HFF-Myc (cell line): ENCODE measurements around the gene JAK1.

Experiments used
- DNase-seq: peaks from one replicate; pipeline ENCODE4 v3.0.0-alpha.2; 2011; ENCODE audit warnings: low read depth; ENCODE audit errors: extremely low read depth
- H3K4me3 ChIP-seq: replicated peaks from 2 replicates; pipeline ENCODE4 v1.5.1; 2011; ENCODE audit warnings: low read depth, mild to moderate bottlenecking, control low read depth, low read length
- TF ChIP-seq, protein P1 (sequence below): IDR thresholded peaks from 2 replicates; pipeline ENCODE4 v1.5.1; 2012; ENCODE audit warnings: mild to moderate bottlenecking, low read depth, low read length, control low read depth; ENCODE audit errors: missing control alignments

JAK1 gene

DNA sequence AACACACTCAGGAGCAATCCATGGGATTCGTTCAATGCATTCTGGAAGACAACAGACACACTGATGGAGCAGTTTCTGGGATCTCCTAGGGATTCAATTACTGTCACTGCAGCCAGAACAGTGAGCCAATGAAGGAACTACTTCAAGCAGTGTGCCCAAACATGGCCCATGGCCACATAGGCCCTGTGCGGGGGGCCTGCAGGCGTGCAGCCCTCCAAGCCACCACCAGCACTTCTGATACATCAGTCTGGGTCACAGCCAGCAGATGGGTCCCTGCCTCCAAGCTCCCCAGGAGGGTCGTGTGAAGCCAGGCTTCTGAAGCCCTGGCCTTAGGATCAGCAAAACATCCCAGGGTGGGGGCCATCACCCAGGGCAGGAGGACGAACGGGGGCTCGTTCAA is 122.2 kb downstream of the JAK1 start:
- DNase-seq = no peak
- TF ChIP-seq, protein P1, sequence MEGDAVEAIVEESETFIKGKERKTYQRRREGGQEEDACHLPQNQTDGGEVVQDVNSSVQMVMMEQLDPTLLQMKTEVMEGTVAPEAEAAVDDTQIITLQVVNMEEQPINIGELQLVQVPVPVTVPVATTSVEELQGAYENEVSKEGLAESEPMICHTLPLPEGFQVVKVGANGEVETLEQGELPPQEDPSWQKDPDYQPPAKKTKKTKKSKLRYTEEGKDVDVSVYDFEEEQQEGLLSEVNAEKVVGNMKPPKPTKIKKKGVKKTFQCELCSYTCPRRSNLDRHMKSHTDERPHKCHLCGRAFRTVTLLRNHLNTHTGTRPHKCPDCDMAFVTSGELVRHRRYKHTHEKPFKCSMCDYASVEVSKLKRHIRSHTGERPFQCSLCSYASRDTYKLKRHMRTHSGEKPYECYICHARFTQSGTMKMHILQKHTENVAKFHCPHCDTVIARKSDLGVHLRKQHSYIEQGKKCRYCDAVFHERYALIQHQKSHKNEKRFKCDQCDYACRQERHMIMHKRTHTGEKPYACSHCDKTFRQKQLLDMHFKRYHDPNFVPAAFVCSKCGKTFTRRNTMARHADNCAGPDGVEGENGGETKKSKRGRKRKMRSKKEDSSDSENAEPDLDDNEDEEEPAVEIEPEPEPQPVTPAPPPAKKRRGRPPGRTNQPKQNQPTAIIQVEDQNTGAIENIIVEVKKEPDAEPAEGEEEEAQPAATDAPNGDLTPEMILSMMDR = no peak
- no peak overlapping the region for H3K4me3 ChIP-seq

DNA sequence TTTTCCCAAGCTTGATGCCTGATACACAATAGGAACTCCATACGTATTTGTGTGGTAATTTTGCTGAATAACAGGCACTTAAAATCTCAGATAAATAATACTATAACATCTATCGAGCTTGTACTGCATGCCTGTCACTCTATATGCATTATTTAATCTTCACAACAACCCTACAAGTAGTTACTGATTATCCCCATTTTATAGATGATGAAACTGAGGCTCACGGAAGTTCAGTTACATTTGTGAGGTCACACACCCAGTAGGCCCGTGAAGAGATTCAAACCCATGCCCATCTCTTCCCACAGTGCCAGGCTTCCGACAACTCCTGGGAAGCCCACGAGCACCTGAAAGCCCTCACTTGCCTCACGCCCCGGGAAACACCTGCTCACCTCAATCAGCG is 122.7 kb downstream of the JAK1 start:
- no peak for DNase-seq
- TF ChIP-seq, protein P1 = no peak
- no peak overlapping the region for H3K4me3 ChIP-seq

DNA sequence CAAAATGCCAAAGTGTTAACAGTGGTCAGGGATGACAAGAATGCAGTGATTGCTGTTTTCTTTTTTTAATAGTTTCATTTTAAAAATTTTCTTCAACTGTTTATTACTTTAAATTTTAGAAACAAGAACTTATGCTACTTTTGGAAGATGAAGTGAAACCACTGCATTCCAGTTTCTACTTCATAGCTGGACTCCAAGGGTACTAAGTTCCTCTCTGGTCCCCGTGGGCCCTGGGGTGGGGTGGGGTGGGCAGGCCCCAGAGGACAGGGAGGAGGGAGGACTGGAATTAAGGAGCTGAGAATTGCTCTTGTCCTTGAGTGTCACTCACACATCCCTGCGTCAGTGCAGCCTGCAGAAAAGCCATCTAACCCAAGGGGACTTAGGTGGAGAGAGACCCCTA is 124.1 kb downstream of the JAK1 start:
- TF ChIP-seq, protein P1 = no peak
- no peak for DNase-seq
- H3K4me3 ChIP-seq = no peak overlapping the region

DNA sequence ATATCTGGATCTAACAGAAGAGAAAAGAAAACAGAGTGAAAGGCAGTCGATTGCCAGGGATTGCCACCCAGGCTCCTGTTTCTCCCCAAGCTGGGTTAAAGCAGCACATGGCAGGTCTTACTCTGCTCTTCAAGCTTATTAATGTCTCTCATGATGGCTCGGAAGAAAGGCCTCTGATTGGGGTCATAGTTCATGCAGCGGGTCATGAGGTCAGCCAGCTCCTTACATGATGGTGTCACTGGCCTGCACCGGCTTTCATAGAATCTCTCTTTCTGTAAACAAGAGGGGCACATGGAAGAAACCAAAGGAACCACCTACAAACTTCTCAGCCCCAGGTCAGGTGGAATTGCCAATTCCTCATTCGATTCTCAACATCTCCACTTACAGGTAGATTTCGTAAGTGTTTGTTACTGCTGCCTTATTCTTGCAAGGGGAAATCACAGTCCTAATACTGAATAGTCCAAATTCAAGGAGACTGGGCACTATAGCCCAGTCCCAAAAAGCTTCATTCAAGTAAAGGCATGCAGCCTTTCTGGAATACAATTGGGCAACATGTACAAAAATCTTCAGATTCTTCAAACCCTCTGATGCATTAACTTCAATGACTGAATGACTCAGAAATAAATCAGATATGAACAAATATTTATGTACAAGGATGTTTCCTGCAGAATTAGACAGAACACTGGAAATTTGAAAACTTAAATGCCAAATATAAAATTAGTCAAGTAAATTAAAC is 124.9 kb downstream of the JAK1 start:
- TF ChIP-seq, protein P1 = no peak
- H3K4me3 ChIP-seq = no peak overlapping the region
- no peak for DNase-seq

DNA sequence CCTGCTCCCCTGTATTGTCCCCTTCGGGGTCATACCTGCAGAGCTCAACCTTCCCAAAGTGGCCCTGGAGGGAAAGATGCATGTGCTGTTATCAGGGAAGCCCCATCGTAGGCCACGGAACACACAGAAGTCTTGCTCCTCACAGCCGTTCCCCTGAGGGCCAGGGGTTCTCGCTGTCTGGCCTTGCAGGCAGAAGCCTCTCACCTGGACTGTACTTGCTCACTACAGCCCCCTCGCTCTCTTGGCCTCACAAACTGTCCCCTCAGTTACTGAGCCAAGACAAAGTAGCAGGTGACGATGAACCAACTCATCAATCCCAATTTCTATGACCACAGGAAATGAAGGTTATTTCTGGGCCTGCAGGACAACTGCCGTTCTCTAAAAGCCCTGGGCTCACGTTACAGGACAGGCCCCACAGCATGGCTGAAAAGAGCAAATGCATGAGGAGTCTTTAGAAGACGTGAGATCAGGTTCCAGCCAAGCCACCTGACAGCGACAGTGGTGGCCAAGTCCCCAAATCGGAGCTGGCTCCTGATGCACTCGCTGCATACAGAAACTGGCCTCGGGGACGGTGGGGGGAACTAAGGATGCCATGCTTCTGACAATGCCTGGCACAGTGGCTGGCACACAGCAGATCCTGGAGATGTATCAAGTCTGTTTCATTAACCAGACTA is 126.5 kb downstream of the JAK1 start:
- H3K4me3 ChIP-seq = no peak overlapping the region
- DNase-seq = no peak
- TF ChIP-seq, protein P1 = no peak

DNA sequence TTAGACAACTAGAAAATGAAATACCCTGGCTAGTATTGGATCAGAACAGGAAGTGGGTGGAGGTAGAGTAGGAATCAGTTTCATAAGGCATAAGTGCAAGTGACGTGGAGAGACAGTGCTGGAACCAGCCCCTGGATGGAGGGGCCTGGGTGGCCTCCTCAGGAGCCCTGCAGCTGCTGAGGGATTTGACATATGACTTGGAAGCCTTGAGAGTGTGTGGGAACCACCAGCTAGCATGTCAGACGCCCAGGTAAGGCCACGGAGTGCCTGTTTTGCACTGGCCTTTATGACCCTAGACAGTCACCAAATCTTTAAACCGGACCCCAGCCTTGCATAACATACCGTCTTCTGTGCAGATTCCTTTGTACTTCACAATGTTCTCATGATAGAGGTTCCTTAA is 127.1 kb downstream of the JAK1 start:
- DNase-seq = no peak
- TF ChIP-seq, protein P1 = no peak

More for the DNA sequence above, 127.1 kb downstream of the JAK1 start:
- H3K4me3 ChIP-seq = no peak overlapping the region
